Neural progenitor cell (in vitro differentiated cells): ENCODE results near the gene DZIP1. TPM values are rescaled to one million over a fixed set of nuclear protein-coding genes. Genes with fewer than 3 reads are reported as not detected.

ENCODE experiments used
- DNase-seq: peaks from one replicate; pipeline ENCODE4 v3.0.0-alpha.2; 2016; ENCODE audit warnings: low spot score
- H2AFZ ChIP-seq: fragments of 200-600 bp; sonication (generic); replicated peaks from 2 replicates; pipeline ENCODE4 v1.6.1; 2016; ENCODE audit warnings: antibody characterized with exemption
- H3F3A ChIP-seq: fragments of 200-600 bp; sonication (generic); 2 replicates; pipeline ENCODE4 v1.6.1; 2016; ENCODE audit warnings: antibody characterized with exemption, low read depth
- H3K27ac ChIP-seq: fragments of 200-600 bp; sonication (generic); 2 replicates; pipeline ENCODE4 v1.5.1; 2016; ENCODE audit warnings: mild to moderate bottlenecking
- H3K27me3 ChIP-seq: fragments of 200-600 bp; sonication (generic); 2 replicates; pipeline ENCODE4 v1.6.1; 2016; ENCODE audit warnings: mild to moderate bottlenecking, moderate library complexity
- H3K36me3 ChIP-seq: fragments of 200-600 bp; sonication (generic); 2 replicates; pipeline ENCODE4 v1.5.1; 2016
- H3K4me1 ChIP-seq: fragments of 200-600 bp; sonication (generic); 2 replicates; pipeline ENCODE4 v1.6.1; 2016; ENCODE audit warnings: mixed run types
- H3K4me2 ChIP-seq: fragments of 200-600 bp; sonication (generic); 2 replicates; pipeline ENCODE4 v1.6.1; 2016
- H3K4me3 ChIP-seq: fragments of 200-600 bp; sonication (generic); 2 replicates; pipeline ENCODE4 v1.5.1; 2016
- H3K79me2 ChIP-seq: fragments of 200-600 bp; sonication (generic); 2 replicates; pipeline ENCODE4 v1.6.1; 2016; ENCODE audit warnings: low read depth
- H3K9ac ChIP-seq: fragments of 200-600 bp; sonication (generic); 2 replicates; pipeline ENCODE4 v1.6.1; 2016
- H3K9me3 ChIP-seq: fragments of 200-600 bp; sonication (generic); 2 replicates; pipeline ENCODE4 v1.5.1; 2016; ENCODE audit warnings: low read depth
- H4K20me1 ChIP-seq: fragments of 200-600 bp; sonication (generic); 2 replicates; pipeline ENCODE4 v1.6.1; 2016; ENCODE audit warnings: low read depth
- H3K27ac Mint-ChIP-seq: 3 replicates; pipeline ENCODE4 v1.8.0; 2021; ENCODE audit warnings: mixed read lengths
- H3K27me3 Mint-ChIP-seq: 2 replicates; pipeline ENCODE4 v1.8.0; 2022; ENCODE audit warnings: low read depth, mild to moderate bottlenecking, inconsistent platforms, moderate library complexity, mixed read lengths; ENCODE audit not compliant: insufficient read depth
- H3K36me3 Mint-ChIP-seq: 3 replicates; pipeline ENCODE4 v1.8.0; 2021; ENCODE audit warnings: mixed read lengths
- H3K4me1 Mint-ChIP-seq: 3 replicates; pipeline ENCODE4 v1.8.0; 2021; ENCODE audit warnings: mixed read lengths
- H3K4me3 Mint-ChIP-seq: 3 replicates; pipeline ENCODE4 v1.8.0; 2021; ENCODE audit warnings: mild to moderate bottlenecking, moderate library complexity, mixed read lengths
- H3K9me3 Mint-ChIP-seq: 3 replicates; pipeline ENCODE4 v1.8.0; 2020; ENCODE audit warnings: mixed read lengths
- CTCF ChIP-seq: fragments of 200-600 bp; sonication (generic); IDR thresholded peaks from 2 replicates; pipeline ENCODE4 v1.5.1; 2017; ENCODE audit warnings: antibody characterized with exemption, mild to moderate bottlenecking
- EZH2 ChIP-seq: fragments of 200-600 bp; sonication (generic); IDR thresholded peaks from 2 replicates; pipeline ENCODE4 v1.6.1; 2017; ENCODE audit warnings: antibody characterized with exemption, mild to moderate bottlenecking, moderate library complexity
- EZH2phosphoT487 ChIP-seq: fragments of 200-600 bp; sonication (generic); IDR thresholded peaks from 2 replicates; pipeline ENCODE4 v1.6.1; 2017; ENCODE audit warnings: antibody characterized with exemption
- total RNA-seq: library from RNA; depleted of rRNA; stranded (reverse); fragments of >200 nt; gene quantifications from 2 replicates; pipeline ENCODE4 v1.2.3, GENCODE V29; 2015; ENCODE audit warnings: low replicate concordance

DZIP1 gene
- total RNA-seq, 1 donor from 2014 or later: 70.4 TPM

- Histone ChIP-seq H3K4me2 (peak within 1 kb of the TSS; percentile 81), H3F3A (no peaks in the 10 kb centered on the region), H3K4me3 (peak within 1 kb of the TSS; percentile 71), H3K9me3 (no peaks in the 10 kb centered on the region), H3K9ac (no peak within 1 kb of the TSS), H3K79me2 (no peaks in the 10 kb centered on the region), H3K36me3 (no peaks in the 10 kb centered on the region), H2AFZ (peak within 1 kb of the TSS; percentile 93), H3K27me3 (peaks cover 39% of the 10 kb centered on the region), H4K20me1 (no peaks in the 10 kb centered on the region), H3K4me1 (peaks cover 14% of the 10 kb centered on the region), H3K27ac (no peak within 1 kb of the TSS)
- Mint-ChIP-seq H3K9me3 (no peaks in the 10 kb centered on the region), H3K36me3 (no peaks in the 10 kb centered on the region), H3K4me3 (peak within 1 kb of the TSS; percentile 80), H3K4me1 (peaks cover 11% of the 10 kb centered on the region), H3K27ac (no peak within 1 kb of the TSS), H3K27me3 (peaks cover 15% of the 10 kb centered on the region)
- TF ChIP-seq EZH2phosphoT487 (peak; percentile 20), CTCF (peak; percentile 81), EZH2 (peak; percentile 48)
- DNase-seq: peak; percentile 87
Measured at GRCh38 chr13:95552539-95553441, 91.7 kb downstream of the DZIP1 start, which contains the start of gene CLDN10. Gene CLDN10 (plus strand): TSS chr13:95552720. CDS start chr13:95552754, 34 bp downstream.

GRCh38 chr13:95552208-95552538 lies 92.3 kb downstream of the DZIP1 start:
- H3K79me2 ChIP-seq: no peaks in the 10 kb centered on the region
- H3K27me3 Mint-ChIP-seq: peaks cover 18% of the 10 kb centered on the region
- no peaks in the 10 kb centered on the region for H3K9me3 Mint-ChIP-seq
- H3K4me3 ChIP-seq: peak overlapping the region; percentile 71
- no peaks in the 10 kb centered on the region for H3K9me3 ChIP-seq
- no peaks in the 10 kb centered on the region for H4K20me1 ChIP-seq
- no peak overlapping the region for H3K27ac ChIP-seq
- peaks cover 12% of the 10 kb centered on the region for H3K4me1 Mint-ChIP-seq
- peak overlapping the region; percentile 93 for H2AFZ ChIP-seq
- H3K4me3 Mint-ChIP-seq: peak overlapping the region; percentile 80
- no peak overlapping the region for H3K9ac ChIP-seq
- DNase-seq: no peak
- no peaks in the 10 kb centered on the region for H3K36me3 ChIP-seq
- peaks cover 4% of the 10 kb centered on the region for H3F3A ChIP-seq
- TF ChIP-seq CTCF (no peak), EZH2 (no peak), EZH2phosphoT487 (no peak)
- H3K36me3 Mint-ChIP-seq: no peaks in the 10 kb centered on the region
- peaks cover 16% of the 10 kb centered on the region for H3K4me1 ChIP-seq
- H3K4me2 ChIP-seq: peak overlapping the region; percentile 81
- H3K27me3 ChIP-seq: peaks cover 39% of the 10 kb centered on the region
- H3K27ac Mint-ChIP-seq: no peak overlapping the region

GRCh38 chr13:95547531-95548167 lies 96.9 kb downstream of the DZIP1 start:
- DNase-seq: no peak
- peaks cover 20% of the 10 kb centered on the region for H3K4me1 ChIP-seq
- H3K9me3 ChIP-seq: no peaks in the 10 kb centered on the region
- Mint-ChIP-seq H3K27me3 (peaks cover 6% of the 10 kb centered on the region), H3K4me3 (no peak overlapping the region), H3K9me3 (no peaks in the 10 kb centered on the region), H3K27ac (no peak overlapping the region), H3K36me3 (no peaks in the 10 kb centered on the region), H3K4me1 (peaks cover 7% of the 10 kb centered on the region)
- H3K4me3 ChIP-seq: no peak overlapping the region
- H3K9ac ChIP-seq: no peak overlapping the region
- no peaks in the 10 kb centered on the region for H3K36me3 ChIP-seq
- H4K20me1 ChIP-seq: no peaks in the 10 kb centered on the region
- H3K27ac ChIP-seq: no peak overlapping the region
- TF ChIP-seq EZH2 (no peak), CTCF (no peak), EZH2phosphoT487 (no peak)
- peaks cover 18% of the 10 kb centered on the region for H3K27me3 ChIP-seq
- no peak overlapping the region for H3K4me2 ChIP-seq
- H3K79me2 ChIP-seq: no peaks in the 10 kb centered on the region
- no peak overlapping the region for H2AFZ ChIP-seq
- H3F3A ChIP-seq: peaks cover 8% of the 10 kb centered on the region
